ENCODE measurements around the gene ITGB6.

DNA sequence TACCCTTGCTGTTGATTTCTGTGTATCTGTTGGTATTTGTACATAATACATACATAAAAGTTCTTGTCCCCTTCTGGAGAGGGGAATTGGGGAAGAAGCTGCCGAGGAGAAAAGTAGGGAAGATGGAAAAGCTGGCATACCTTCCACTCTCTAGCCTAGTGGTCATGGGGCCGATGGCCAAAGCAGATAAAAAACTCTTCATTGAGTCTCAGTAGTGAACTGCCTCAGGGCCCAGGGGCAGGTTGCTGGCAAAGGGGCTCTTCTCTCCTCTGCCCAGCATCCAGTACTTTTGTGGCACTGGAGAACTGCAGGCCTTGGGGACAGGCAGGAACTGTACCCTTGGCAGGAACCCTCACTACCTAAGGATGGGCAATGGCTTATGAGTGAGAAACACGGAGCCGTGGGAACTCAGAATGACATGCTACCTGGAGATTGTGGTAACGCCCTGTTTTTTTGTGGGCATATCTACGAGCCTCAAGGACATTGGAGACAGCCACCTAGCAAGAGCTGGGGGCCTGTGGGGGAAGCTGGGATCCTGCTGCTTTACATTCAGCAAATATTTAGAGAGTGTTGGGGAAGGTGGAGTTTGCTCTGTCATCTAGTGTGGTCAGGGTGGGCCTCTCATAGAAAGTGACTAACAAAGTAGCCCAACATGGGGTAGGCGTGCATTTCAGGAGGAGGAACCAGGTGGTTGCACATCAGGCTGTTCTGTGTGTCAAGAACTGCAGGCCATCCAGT, 22.6 kb upstream of the ITGB6 start:
- TF ChIP-seq, protein P1, sequence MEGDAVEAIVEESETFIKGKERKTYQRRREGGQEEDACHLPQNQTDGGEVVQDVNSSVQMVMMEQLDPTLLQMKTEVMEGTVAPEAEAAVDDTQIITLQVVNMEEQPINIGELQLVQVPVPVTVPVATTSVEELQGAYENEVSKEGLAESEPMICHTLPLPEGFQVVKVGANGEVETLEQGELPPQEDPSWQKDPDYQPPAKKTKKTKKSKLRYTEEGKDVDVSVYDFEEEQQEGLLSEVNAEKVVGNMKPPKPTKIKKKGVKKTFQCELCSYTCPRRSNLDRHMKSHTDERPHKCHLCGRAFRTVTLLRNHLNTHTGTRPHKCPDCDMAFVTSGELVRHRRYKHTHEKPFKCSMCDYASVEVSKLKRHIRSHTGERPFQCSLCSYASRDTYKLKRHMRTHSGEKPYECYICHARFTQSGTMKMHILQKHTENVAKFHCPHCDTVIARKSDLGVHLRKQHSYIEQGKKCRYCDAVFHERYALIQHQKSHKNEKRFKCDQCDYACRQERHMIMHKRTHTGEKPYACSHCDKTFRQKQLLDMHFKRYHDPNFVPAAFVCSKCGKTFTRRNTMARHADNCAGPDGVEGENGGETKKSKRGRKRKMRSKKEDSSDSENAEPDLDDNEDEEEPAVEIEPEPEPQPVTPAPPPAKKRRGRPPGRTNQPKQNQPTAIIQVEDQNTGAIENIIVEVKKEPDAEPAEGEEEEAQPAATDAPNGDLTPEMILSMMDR (IDR thresholded peaks at IDR 0.05; ENCODE audit: low read depth, low read length) = no peak
- TF ChIP-seq POLR2A (IDR thresholded peaks at IDR 0.05; ENCODE audit: extremely low read depth, insufficient read length) = no peak

All from NB4 (cell line).